Parathyroid adenoma (tissue), 2 donors: Measurements from ENCODE around the gene PROM1.

Experiments
- H2AFZ ChIP-seq: fragments of 300-600 bp; sonication (generic); one replicate; pipeline ENCODE4 v1.7.0; 2017; ENCODE audit warnings: antibody characterized with exemption, mild to moderate bottlenecking
- H3K27ac ChIP-seq: fragments of 300-600 bp; sonication (generic); one replicate; pipeline ENCODE4 v1.7.0; 2017
- H3K27me3 ChIP-seq: fragments of 300-600 bp; sonication (generic); one replicate; pipeline ENCODE4 v1.7.0; 2017; ENCODE audit warnings: low read length; ENCODE audit not compliant: control insufficient read depth, insufficient read depth
- H3K36me3 ChIP-seq: fragments of 300-600 bp; sonication (generic); one replicate; pipeline ENCODE4 v1.7.0; 2017; ENCODE audit warnings: low read length; ENCODE audit not compliant: control insufficient read depth, insufficient read depth
- H3K4me1 ChIP-seq: fragments of 300-600 bp; sonication (generic); one replicate; pipeline ENCODE4 v1.7.0; 2017; ENCODE audit warnings: control low read depth
- H3K4me2 ChIP-seq: fragments of 300-600 bp; sonication (generic); one replicate; pipeline ENCODE4 v1.7.0; 2017; ENCODE audit warnings: low read length
- H3K4me3 ChIP-seq: fragments of 300-600 bp; sonication (generic); one replicate; pipeline ENCODE4 v1.7.0; 2017; ENCODE audit warnings: low read depth, low read length
- H3K79me2 ChIP-seq: fragments of 300-600 bp; sonication (generic); one replicate; pipeline ENCODE4 v1.7.0; 2017; ENCODE audit warnings: control low read depth
- H3K9ac ChIP-seq: fragments of 300-600 bp; sonication (generic); one replicate; pipeline ENCODE4 v1.7.0; 2017; ENCODE audit warnings: mild to moderate bottlenecking
- H3K9me3 ChIP-seq: fragments of 300-600 bp; sonication (generic); one replicate; pipeline ENCODE4 v1.7.0; 2017; ENCODE audit warnings: low read length; ENCODE audit not compliant: control insufficient read depth
- CTCF ChIP-seq: fragments of 300-600 bp; sonication (generic); IDR thresholded peaks from one replicate; pipeline ENCODE4 v1.7.0; 2017; ENCODE audit warnings: antibody characterized with exemption, mild to moderate bottlenecking
- donor health status: primary hyperparathyroidism.

The PROM1 gene

GRCh38 chr4:15995826-15996225 is 88.0 kb downstream of the PROM1 start:
- Histone ChIP-seq H3K27ac (no peak overlapping the region), H3K4me1 (no peaks in the 10 kb centered on the region), H3K4me2 (no peak overlapping the region), H3K27me3 (no peaks in the 10 kb centered on the region), H3K36me3 (no peaks in the 10 kb centered on the region), H3K9me3 (no peaks in the 10 kb centered on the region), H3K9ac (no peak overlapping the region), H3K4me3 (no peak overlapping the region), H3K79me2 (no peaks in the 10 kb centered on the region), H2AFZ (no peak overlapping the region)
- no peak for TF ChIP-seq CTCF

DNA sequence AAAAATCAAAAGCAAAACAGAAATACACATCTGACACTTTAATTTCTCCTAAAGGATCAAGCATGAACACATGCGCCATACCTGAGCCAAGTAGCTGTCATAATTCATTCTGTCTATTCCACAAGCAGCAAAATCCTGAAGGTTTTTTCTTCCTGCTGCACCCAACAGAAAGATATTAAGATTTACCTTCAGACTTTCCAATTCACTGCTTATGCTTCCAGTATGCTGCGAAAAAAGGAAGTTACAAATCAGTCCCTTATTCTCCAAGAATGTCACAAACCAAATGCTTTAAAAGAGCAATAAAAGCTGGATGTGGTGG is 91.7 kb downstream of the PROM1 start:
- TF ChIP-seq CTCF, result no peak
- Histone ChIP-seq H3K27me3 (no peaks in the 10 kb centered on the region), H3K4me3 (no peak overlapping the region), H2AFZ (no peak overlapping the region), H3K9ac (no peak overlapping the region), H3K27ac (no peak overlapping the region), H3K4me2 (no peak overlapping the region), H3K36me3 (no peaks in the 10 kb centered on the region), H3K4me1 (peaks cover 5% of the 10 kb centered on the region), H3K79me2 (no peaks in the 10 kb centered on the region), H3K9me3 (no peaks in the 10 kb centered on the region)

DNA sequence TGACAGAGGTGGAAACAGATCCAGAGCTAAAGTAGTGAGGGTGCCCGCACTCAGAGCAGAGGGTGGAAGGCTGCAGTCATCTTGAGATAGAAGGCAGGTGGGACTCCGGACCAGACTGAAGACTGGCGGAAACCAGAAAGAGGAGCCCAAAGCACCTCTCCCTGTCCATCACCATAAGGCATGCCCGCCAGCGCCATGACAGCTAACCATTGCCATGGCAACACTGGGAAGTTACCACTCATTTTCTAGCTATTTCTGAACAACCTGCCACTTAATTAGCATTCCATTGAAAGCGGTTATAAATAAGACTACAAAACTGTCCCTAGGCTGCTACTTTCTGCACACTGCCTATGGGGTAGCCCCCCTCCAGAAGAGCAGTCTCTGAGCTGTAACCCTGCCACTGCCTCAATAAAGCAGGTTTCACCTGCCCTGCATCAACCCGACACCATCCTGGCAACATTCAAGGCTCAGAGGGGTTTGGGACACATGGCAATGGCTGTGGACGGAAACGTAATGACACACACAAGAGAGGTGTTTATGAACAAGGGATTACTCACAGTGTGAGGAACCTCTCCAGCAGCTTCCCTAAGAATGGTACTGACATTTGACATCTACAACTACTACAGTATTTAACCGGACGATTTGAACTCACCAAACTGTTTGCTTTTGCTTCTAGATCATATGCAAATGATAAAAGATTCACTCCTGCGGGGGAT is 93.1 kb downstream of the PROM1 start:
- Histone ChIP-seq H3K36me3 (no peaks in the 10 kb centered on the region), H3K27ac (no peak overlapping the region), H3K27me3 (no peaks in the 10 kb centered on the region), H3K4me1 (peaks cover 5% of the 10 kb centered on the region), H3K4me2 (no peak overlapping the region), H3K79me2 (no peaks in the 10 kb centered on the region), H3K4me3 (no peak overlapping the region), H3K9ac (no peak overlapping the region), H2AFZ (no peak overlapping the region), H3K9me3 (no peaks in the 10 kb centered on the region)
- no peak for TF ChIP-seq CTCF

DNA sequence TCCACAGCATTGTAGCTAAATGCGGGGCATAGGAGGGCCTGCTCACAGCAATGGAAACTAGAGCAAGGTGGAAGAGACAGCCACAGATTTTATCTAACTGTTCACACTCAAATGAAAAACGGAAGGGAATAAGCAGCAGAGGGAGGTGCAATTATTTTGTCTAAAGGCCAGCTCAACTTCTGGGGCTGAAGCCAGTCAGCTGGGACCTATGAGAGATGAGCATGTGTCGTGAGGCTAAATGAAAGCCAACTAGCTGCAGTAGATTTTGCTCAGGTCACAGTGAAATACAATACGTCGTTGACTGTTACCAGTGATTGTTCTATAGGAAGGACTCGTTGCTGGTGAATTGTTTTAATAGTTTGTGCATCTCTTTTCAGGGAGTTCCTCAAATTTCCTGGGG is 94.4 kb downstream of the PROM1 start:
- Histone ChIP-seq H3K9ac (no peak overlapping the region), H3K79me2 (no peaks in the 10 kb centered on the region), H3K4me1 (peaks cover 5% of the 10 kb centered on the region), H3K9me3 (no peaks in the 10 kb centered on the region), H2AFZ (peak overlapping the region; percentile 58), H3K36me3 (no peaks in the 10 kb centered on the region), H3K4me3 (no peak overlapping the region), H3K4me2 (no peak overlapping the region), H3K27me3 (no peaks in the 10 kb centered on the region), H3K27ac (no peak overlapping the region)
- TF ChIP-seq CTCF, result no peak

- no peak overlapping the region for H3K27ac ChIP-seq
- no peaks in the 10 kb centered on the region for H3K36me3 ChIP-seq
- no peaks in the 10 kb centered on the region for H3K79me2 ChIP-seq
- no peak overlapping the region for H3K4me3 ChIP-seq
- no peaks in the 10 kb centered on the region for H3K27me3 ChIP-seq
- H3K4me2 ChIP-seq, result no peak overlapping the region
- H3K4me1 ChIP-seq, result peaks cover 5% of the 10 kb centered on the region
- H3K9me3 ChIP-seq, result no peaks in the 10 kb centered on the region
- H3K9ac ChIP-seq, result no peak overlapping the region
- no peak overlapping the region for H2AFZ ChIP-seq
- TF ChIP-seq CTCF, result no peak
Measured at GRCh38 chr4:15988222-15988621, 95.6 kb downstream of the PROM1 start.
